Spleen (tissue), 7 donors: Measurements from ENCODE around the gene WDFY2.

Experiments used
- CTCF ChIP-seq, 11 experiments: fragments of 200-600 bp in 7 of 11; fragments of 450-650 bp in 4 of 11; sonication (generic) in 4 of 11; IDR thresholded peaks in 8 of 11; conservative IDR thresholded peaks in 3 of 11; 1 replicate in 7 of 11; 2 replicates in 4 of 11; pipeline versions ENCODE4 v1.4.0 to v1.8.0; 2016 to 2021; ENCODE audit warnings: antibody characterized with exemption in 11 of 11, inconsistent platforms in 4 of 11, mild to moderate bottlenecking in 1 of 11
- POLR2A ChIP-seq, 3 donors: fragments of 450-650 bp; IDR thresholded peaks; one replicate each; pipeline ENCODE4 v1.5.1; 2017; ENCODE audit warnings: antibody characterized with exemption in 3 of 3, mild to moderate bottlenecking in 1 of 3
- POLR2AphosphoS5 ChIP-seq, 3 donors: sonication (generic); formaldehyde crosslinking; IDR thresholded peaks; one replicate each; pipeline ENCODE4 v1.5.1; 2017; ENCODE audit warnings: antibody characterized with exemption in 3 of 3
- donor health status: DM: no; HTN: no; CAD: no; lungs with moderate emphysema.
- donor health status: DM: no; HTN: no; CAD: no.
- donor health status: DM: no; HTN: no; CAD: no.

DNA sequence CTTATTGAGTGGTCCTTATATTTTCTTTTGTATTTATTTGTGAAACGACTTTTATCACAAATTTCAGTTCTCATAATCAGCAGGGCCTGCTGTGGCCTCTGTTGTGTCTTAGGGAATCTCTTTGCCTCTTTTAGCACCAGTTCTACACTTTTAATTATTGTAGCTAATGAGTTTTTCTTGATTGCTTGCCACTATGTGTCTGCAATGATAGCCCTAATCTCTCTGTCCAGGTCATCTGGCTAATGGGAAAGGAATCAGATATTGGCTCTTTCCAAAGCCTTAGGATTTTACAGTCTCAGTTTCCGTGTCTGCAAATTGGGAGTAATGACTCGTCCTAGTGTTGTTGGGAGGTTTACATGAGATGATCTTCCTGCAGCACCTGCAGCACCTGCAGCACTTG, 10.2 kb downstream of the WDFY2 start:
- TF ChIP-seq CTCF (IDR thresholded peaks at IDR 0.05 in 8 of 11, conservative IDR thresholded peaks at IDR 0.05 in 3 of 11) = no peak
- no peak for TF ChIP-seq POLR2AphosphoS5 (IDR thresholded peaks at IDR 0.05)
- no peak for TF ChIP-seq POLR2A (IDR thresholded peaks at IDR 0.05)
